OCI-LY7 (cell line): ENCODE data around the gene RBM26. TPM values are rescaled to one million over a fixed set of nuclear protein-coding genes. Genes with fewer than 3 reads are reported as not detected.

ENCODE experiments used
- BruUV-seq: library from RNA; stranded (reverse); fragments of 400-500 nt; replicated peaks from 2 replicates; lab custom pipeline; 2021; lab: Mats Ljungman, UMichigan
- CTCF ChIA-PET: fragments of 300-600 bp; sonication (Branson Sonifier 250); formaldehyde crosslinking; loops from one replicate; lab custom pipeline; 2022; ENCODE audit warnings: antibody characterized with exemption; ENCODE audit not compliant: unreplicated experiment; lab: Charles Lee
- POLR2A ChIA-PET: fragments of 300-600 bp; sonication (Branson Sonifier 250); formaldehyde crosslinking; loops from one replicate; lab custom pipeline; 2022; ENCODE audit warnings: antibody characterized with exemption; lab: Charles Lee
- DNase-seq: peaks from one replicate; pipeline ENCODE4 v3.0.0-alpha.2; 2015; ENCODE audit warnings: low spot score
- H2AFZ ChIP-seq: fragments of 200-600 bp; sonication (generic), shearing (Covaris generic); 2 replicates; pipeline ENCODE4 v1.6.1; 2014; ENCODE audit warnings: mild to moderate bottlenecking, antibody characterized with exemption, low read length, moderate library complexity
- H3K27ac ChIP-seq: fragments of 200-600 bp; sonication (generic); 2 replicates; pipeline ENCODE4 v1.5.1; 2014; ENCODE audit warnings: mixed run types, low read depth, mild to moderate bottlenecking, moderate library complexity, low read length, inconsistent platforms; ENCODE audit not compliant: poor library complexity, severe bottlenecking
- H3K36me3 ChIP-seq: fragments of 200-600 bp; sonication (generic); 2 replicates; pipeline ENCODE4 v1.6.1; 2014; ENCODE audit warnings: mild to moderate bottlenecking, antibody characterized with exemption, low read length, moderate library complexity, mixed read lengths; ENCODE audit not compliant: insufficient read depth
- H3K4me1 ChIP-seq: fragments of 200-600 bp; sonication (generic); 2 replicates; pipeline ENCODE4 v1.5.1; 2014; ENCODE audit warnings: mild to moderate bottlenecking, low read length; ENCODE audit not compliant: insufficient read depth, poor library complexity, severe bottlenecking
- H3K4me2 ChIP-seq: fragments of 200-600 bp; sonication (generic); 2 replicates; pipeline ENCODE4 v1.6.1; 2014; ENCODE audit warnings: mild to moderate bottlenecking, low read length
- H3K4me3 ChIP-seq: fragments of 200-600 bp; sonication (generic); 2 replicates; pipeline ENCODE4 v1.5.1; 2014; ENCODE audit warnings: mild to moderate bottlenecking, low read depth, low read length; ENCODE audit not compliant: poor library complexity, severe bottlenecking
- H3K79me2 ChIP-seq: fragments of 200-600 bp; sonication (generic); 2 replicates; pipeline ENCODE4 v1.6.1; 2016; ENCODE audit warnings: low read depth, mild to moderate bottlenecking, low read length, moderate library complexity, mixed read lengths; ENCODE audit not compliant: insufficient read depth
- H3K9me2 ChIP-seq: fragments of 200-600 bp; sonication (generic); 2 replicates; pipeline ENCODE4 v1.6.1; 2016; ENCODE audit warnings: mild to moderate bottlenecking, low read length, mixed read lengths; ENCODE audit not compliant: insufficient read depth
- H3K9me3 ChIP-seq: fragments of 200-600 bp; sonication (generic); 2 replicates; pipeline ENCODE4 v1.6.1; 2014; ENCODE audit warnings: mild to moderate bottlenecking, mixed run types, low read length, mixed read lengths
- H4K20me1 ChIP-seq: fragments of 200-600 bp; sonication (generic); 2 replicates; pipeline ENCODE4 v1.6.1; 2014; ENCODE audit warnings: mild to moderate bottlenecking, antibody characterized with exemption, low read length, moderate library complexity, mixed read lengths; ENCODE audit not compliant: insufficient read depth
- EZH2phosphoT487 ChIP-seq: fragments of 200-600 bp; sonication (generic); IDR thresholded peaks from 2 replicates; pipeline ENCODE4 v1.6.1; 2018; ENCODE audit warnings: low read depth, borderline replicate concordance, mild to moderate bottlenecking, mixed run types, antibody characterized with exemption, low read length, moderate library complexity, mixed read lengths
- intact Hi-C: fragments of 100-400 bp; cut with micrococcal nuclease; formaldehyde crosslinking; loops from one replicate; pipeline ENCODE4 v1.10.0; 2022; ENCODE audit not compliant: unreplicated experiment
- total RNA-seq, 2 experiments: library from RNA; depleted of rRNA in 1 of 2; stranded (reverse); fragments of >200 nt in 1 of 2; shearing (Covaris generic) in 1 of 2; gene quantifications; 2 replicates each; pipeline ENCODE4 v1.2.3, GENCODE V29; 2014 to 2022
- TF ChIP-seq, protein P1 (sequence below): fragments of 200-600 bp; sonication (generic); conservative IDR thresholded peaks from 2 replicates; pipeline ENCODE4 v1.5.1; 2014; ENCODE audit warnings: mild to moderate bottlenecking, antibody characterized with exemption, low read length, moderate library complexity, mixed read lengths

The RBM26 gene
- total RNA-seq, 2 experiments from 2014 or later = 44.1 to 85.2 TPM

DNA sequence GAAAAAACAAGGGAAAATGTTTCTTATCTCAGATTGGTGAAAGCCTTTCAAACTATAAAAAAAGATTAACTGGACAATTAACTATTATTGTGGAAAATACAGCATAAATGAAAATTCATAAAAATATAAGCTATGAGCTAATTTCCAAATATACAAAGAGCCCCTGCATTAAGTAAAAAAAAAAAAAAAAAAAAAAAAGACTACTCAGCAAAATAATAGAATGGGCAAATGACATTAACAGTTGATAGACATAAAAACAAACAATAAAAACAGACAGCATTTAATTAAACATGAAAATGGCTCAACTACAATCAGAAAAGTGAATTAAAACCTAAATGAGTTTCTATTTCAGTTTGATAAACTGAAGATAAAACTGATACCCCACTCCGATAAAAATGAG lies 77.5 kb downstream of the RBM26 start:
- DNase-seq = no peak
- peaks cover 90% of the 10 kb centered on the region for H3K36me3 ChIP-seq
- TF ChIP-seq EZH2phosphoT487 = no peak
- TF ChIP-seq, protein P1, sequence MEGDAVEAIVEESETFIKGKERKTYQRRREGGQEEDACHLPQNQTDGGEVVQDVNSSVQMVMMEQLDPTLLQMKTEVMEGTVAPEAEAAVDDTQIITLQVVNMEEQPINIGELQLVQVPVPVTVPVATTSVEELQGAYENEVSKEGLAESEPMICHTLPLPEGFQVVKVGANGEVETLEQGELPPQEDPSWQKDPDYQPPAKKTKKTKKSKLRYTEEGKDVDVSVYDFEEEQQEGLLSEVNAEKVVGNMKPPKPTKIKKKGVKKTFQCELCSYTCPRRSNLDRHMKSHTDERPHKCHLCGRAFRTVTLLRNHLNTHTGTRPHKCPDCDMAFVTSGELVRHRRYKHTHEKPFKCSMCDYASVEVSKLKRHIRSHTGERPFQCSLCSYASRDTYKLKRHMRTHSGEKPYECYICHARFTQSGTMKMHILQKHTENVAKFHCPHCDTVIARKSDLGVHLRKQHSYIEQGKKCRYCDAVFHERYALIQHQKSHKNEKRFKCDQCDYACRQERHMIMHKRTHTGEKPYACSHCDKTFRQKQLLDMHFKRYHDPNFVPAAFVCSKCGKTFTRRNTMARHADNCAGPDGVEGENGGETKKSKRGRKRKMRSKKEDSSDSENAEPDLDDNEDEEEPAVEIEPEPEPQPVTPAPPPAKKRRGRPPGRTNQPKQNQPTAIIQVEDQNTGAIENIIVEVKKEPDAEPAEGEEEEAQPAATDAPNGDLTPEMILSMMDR = no peak
- no TSS peak for BruUV-seq
- POLR2A ChIA-PET = interaction anchor here (0.6 kb wide), 2 partner anchors 63 to 78 kb away, joined by 3 to 4 read pairs; no protein-coding TSS in a partner anchor
- no peak overlapping the region for H3K4me2 ChIP-seq
- no peaks in the 10 kb centered on the region for H3K9me2 ChIP-seq
- H3K27ac ChIP-seq = no peak overlapping the region
- H4K20me1 ChIP-seq = peaks cover 8% of the 10 kb centered on the region; the same call in 1 of the 2 replicates
- H3K79me2 ChIP-seq = no peaks in the 10 kb centered on the region
- CTCF ChIA-PET = no interaction called here
- intact Hi-C loops = loop anchor here (5.0 kb wide), 1 partner anchor 136 kb away; no protein-coding TSS in a partner anchor
- H2AFZ ChIP-seq = no peak overlapping the region
- no peak overlapping the region for H3K4me3 ChIP-seq
- H3K9me3 ChIP-seq = no peaks in the 10 kb centered on the region
- H3K4me1 ChIP-seq = no peaks in the 10 kb centered on the region

DNA sequence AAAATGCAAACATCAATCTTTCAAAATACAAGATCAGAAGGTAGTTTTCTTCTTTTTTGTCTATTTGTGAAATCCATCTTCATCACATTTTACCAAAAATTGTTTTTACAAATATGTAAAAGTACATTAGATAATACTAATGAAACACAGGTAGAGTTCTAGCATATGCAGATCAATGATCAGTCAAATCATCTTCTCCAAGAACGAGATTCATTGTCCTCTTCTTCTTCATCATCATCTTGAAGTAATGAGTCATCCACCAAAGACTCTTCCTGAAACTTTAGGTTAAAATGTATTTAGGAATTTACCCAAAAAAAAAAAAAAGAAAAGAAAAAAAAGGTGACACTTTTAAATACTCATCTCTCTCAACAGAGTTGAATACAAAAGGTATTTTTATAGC lies 85.6 kb downstream of the RBM26 start:
- intact Hi-C loops = no loop called here
- ChIA-PET POLR2A (no interaction called here), CTCF (no interaction called here)
- no peak overlapping the region for H2AFZ ChIP-seq
- DNase-seq = no peak
- H3K4me1 ChIP-seq = no peaks in the 10 kb centered on the region
- H3K9me3 ChIP-seq = no peaks in the 10 kb centered on the region
- 0 out of 2 replicates have a peak, but pooled peaks cover 5% of the 10 kb centered on the region for H3K79me2 ChIP-seq
- 0 out of 2 replicates have a peak, but pooled peaks cover 7% of the 10 kb centered on the region for H4K20me1 ChIP-seq
- H3K9me2 ChIP-seq = no peaks in the 10 kb centered on the region
- H3K36me3 ChIP-seq = peaks cover 84% of the 10 kb centered on the region
- TF ChIP-seq, protein P1 = no peak
- TF ChIP-seq EZH2phosphoT487 = no peak
- no TSS peak for BruUV-seq
- no peak overlapping the region for H3K27ac ChIP-seq
- no peak overlapping the region for H3K4me3 ChIP-seq
- H3K4me2 ChIP-seq = no peak overlapping the region

DNA sequence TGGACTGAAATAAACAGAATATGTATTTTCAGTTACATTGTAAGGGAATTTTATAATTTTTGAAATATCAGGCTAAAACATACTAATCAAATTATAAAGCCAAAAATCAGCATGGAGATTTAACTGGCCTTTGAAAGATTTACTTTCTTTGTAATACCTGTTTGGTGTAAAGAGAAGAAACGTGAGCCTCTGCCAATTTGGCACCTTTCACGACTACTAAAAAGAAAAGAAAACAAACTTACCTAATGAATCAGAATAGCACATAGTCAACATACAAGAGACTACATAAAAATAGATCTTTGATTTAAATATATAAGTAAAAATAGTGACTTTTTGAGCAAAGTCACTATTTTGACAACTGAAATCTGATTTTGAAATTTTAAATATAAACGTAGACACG lies 87.4 kb downstream of the RBM26 start:
- CTCF ChIA-PET = no interaction called here

More for the DNA sequence above, 87.4 kb downstream of the RBM26 start:
- no peak overlapping the region for H3K27ac ChIP-seq
- no peak overlapping the region for H3K4me2 ChIP-seq
- no peak for DNase-seq
- peaks cover 85% of the 10 kb centered on the region for H3K36me3 ChIP-seq
- H3K9me2 ChIP-seq = no peaks in the 10 kb centered on the region
- 0 out of 2 replicates have a peak, but pooled peaks cover 11% of the 10 kb centered on the region for H4K20me1 ChIP-seq
- H2AFZ ChIP-seq = no peak overlapping the region
- H3K79me2 ChIP-seq = 0 out of 2 replicates have a peak, but pooled peaks cover 5% of the 10 kb centered on the region
- H3K4me3 ChIP-seq = no peak overlapping the region
- BruUV-seq = no TSS peak
- POLR2A ChIA-PET = interaction anchor here (0.7 to 1.2 kb wide), 2 partner anchors 9 to 88 kb away, joined by 3 to 4 read pairs; no protein-coding TSS in a partner anchor
- intact Hi-C loops = loop anchor here (10.0 kb wide), 1 partner anchor 226 kb away; no protein-coding TSS in a partner anchor
- TF ChIP-seq, protein P1 = no peak
- no peak for TF ChIP-seq EZH2phosphoT487
- no peaks in the 10 kb centered on the region for H3K9me3 ChIP-seq
- no peaks in the 10 kb centered on the region for H3K4me1 ChIP-seq
